Colonic mucosa (tissue), 4 donors: ENCODE measurements around the gene C2orf68. TPM values are rescaled to one million over a fixed set of nuclear protein-coding genes. Genes with fewer than 3 reads are reported as not detected.
"Not testable (repeated sequence)": the region's sequence is repeated elsewhere in the genome, so short reads cannot be mapped to it uniquely, and the experiment has no call there.

Experiments
- DNase-seq: peaks from one replicate; pipeline ENCODE4 v3.0.0-alpha.2; 2020
- H3K27ac ChIP-seq: fragments of 200-600 bp; one replicate; pipeline ENCODE4 v1.8.0; 2021
- H3K27me3 ChIP-seq: fragments of 200-600 bp; one replicate; pipeline ENCODE4 v1.8.0; 2021
- H3K36me3 ChIP-seq: fragments of 200-600 bp; one replicate; pipeline ENCODE4 v1.8.0; 2021
- H3K4me1 ChIP-seq: fragments of 200-600 bp; one replicate; pipeline ENCODE4 v1.8.0; 2021; ENCODE audit warnings: mild to moderate bottlenecking
- H3K4me3 ChIP-seq: fragments of 200-600 bp; one replicate; pipeline ENCODE4 v1.8.0; 2021
- H3K9ac ChIP-seq, 2 donors: one replicate each; pipeline ENCODE4 v1.7.0; 2013; ENCODE audit warnings: control low read depth in 2 of 2, low read depth in 2 of 2, low read length in 2 of 2
- H3K9me3 ChIP-seq: fragments of 200-600 bp; one replicate; pipeline ENCODE4 v1.8.0; 2021
- CTCF ChIP-seq: fragments of 200-600 bp; IDR thresholded peaks from one replicate; pipeline ENCODE4 v1.8.0; 2022; ENCODE audit warnings: antibody characterized with exemption, mild to moderate bottlenecking
- intact Hi-C: fragments of 100-400 bp; cut with DNase I; formaldehyde crosslinking; loops from one replicate; pipeline ENCODE4 v1.14.1; 2022
- total RNA-seq, 2 donors: library from RNA; stranded (reverse); fragmentation: NEBNext Ultra II Directional in 1 of 2; extraction: Animal tissue kit (Norgen Biotek cat#: 25700) in 1 of 2; gene quantifications; one replicate each; pipeline ENCODE4 v1.2.1, GENCODE V29; 2021
- donor health status: healthy.
- donor health status: DM: no; HTN: no; CAD: no.
- donor health status: DM: no; HTN: no; CAD: no.

The C2orf68 gene
- total RNA-seq, 2 donors from 2014 or later = 36.8 to 40.5 TPM

- intact Hi-C loops = no loop called here
- no peak for DNase-seq
- Histone ChIP-seq H3K4me3 (no peak overlapping the region), H3K9me3 (no peaks in the 10 kb centered on the region), H3K27me3 (no peaks in the 10 kb centered on the region), H3K4me1 (no peaks in the 10 kb centered on the region), H3K36me3 (no peaks in the 10 kb centered on the region), H3K9ac (no peak overlapping the region), H3K27ac (no peak overlapping the region)
- no peak for TF ChIP-seq CTCF
These were observed 45.6 kb downstream of the C2orf68 start for GRCh38 chr2:85566265-85566664.

- H3K9me3 ChIP-seq = no peaks in the 10 kb centered on the region
- H3K27ac ChIP-seq = no peak overlapping the region
- H3K27me3 ChIP-seq = no peaks in the 10 kb centered on the region
- DNase-seq = no peak
- no peaks in the 10 kb centered on the region for H3K36me3 ChIP-seq
- intact Hi-C loops = no loop called here
- TF ChIP-seq CTCF = no peak
- H3K9ac ChIP-seq = no peak overlapping the region
- H3K4me3 ChIP-seq = no peak overlapping the region
- H3K4me1 ChIP-seq = peaks cover 5% of the 10 kb centered on the region
These were observed 47.7 kb downstream of the C2orf68 start for GRCh38 chr2:85564144-85564563.

GRCh38 chr2:85561280-85562212 lies 50.3 kb downstream of the C2orf68 start, which contains the start of gene GGCX:
Gene GGCX, minus strand, starts transcription at chr2:85561493. Its CDS starts 65 bp downstream, at chr2:85561428.
- intact Hi-C loops = no loop called here
- Histone ChIP-seq H3K4me1 (peaks cover 5% of the 10 kb centered on the region), H3K27ac (peak within 1 kb of the TSS; percentile 73), H3K9me3 (no peaks in the 10 kb centered on the region), H3K4me3 (peak within 1 kb of the TSS; percentile 73), H3K9ac (peak within 1 kb of the TSS; percentile 73 to 86), H3K27me3 (no peaks in the 10 kb centered on the region), H3K36me3 (no peaks in the 10 kb centered on the region)
- TF ChIP-seq CTCF = no peak
- DNase-seq = peak; percentile 98

GRCh38 chr2:85560812-85561279 lies 51.0 kb downstream of the C2orf68 start:
- peak overlapping the region; percentile 73 for H3K27ac ChIP-seq
- no peaks in the 10 kb centered on the region for H3K27me3 ChIP-seq
- H3K4me1 ChIP-seq = peaks cover 5% of the 10 kb centered on the region
- intact Hi-C loops = no loop called here
- no peaks in the 10 kb centered on the region for H3K36me3 ChIP-seq
- peak overlapping the region; percentile 73 for H3K4me3 ChIP-seq
- peak overlapping the region; percentile 73 to 86 for H3K9ac ChIP-seq
- DNase-seq = no peak
- no peaks in the 10 kb centered on the region for H3K9me3 ChIP-seq
- TF ChIP-seq CTCF = no peak

- H3K9me3 ChIP-seq, H3K27ac ChIP-seq, H3K27me3 ChIP-seq, H3K4me1 ChIP-seq, intact Hi-C loops, H3K36me3 ChIP-seq, DNase-seq: not testable (repeated sequence)
- H3K4me3 ChIP-seq = peak overlapping the region; percentile 73
- peak overlapping the region in 1 of 2 donors; percentile 86 for H3K9ac ChIP-seq
These were observed 51.5 kb downstream of the C2orf68 start for GRCh38 chr2:85560403-85560726.

- Histone ChIP-seq H3K4me3 (no peak overlapping the region), H3K27me3 (no peaks in the 10 kb centered on the region), H3K9me3 (no peaks in the 10 kb centered on the region), H3K27ac (no peak overlapping the region), H3K4me1 (peaks cover 5% of the 10 kb centered on the region), H3K36me3 (peaks cover 4% of the 10 kb centered on the region), H3K9ac (no peak overlapping the region)
- TF ChIP-seq CTCF = no peak
- DNase-seq = no peak
- intact Hi-C loops = loop anchor here (10.0 kb wide), 1 partner anchor 163 kb away; no protein-coding TSS in a partner anchor
These were observed 53.7 kb downstream of the C2orf68 start for GRCh38 chr2:85558160-85558559.
